Left ventricle myocardium inferior (tissue), 1 donor: ENCODE results near the gene RCN2. TPM values are rescaled to one million over a fixed set of nuclear protein-coding genes. Genes with fewer than 3 reads are reported as not detected.
A peak's percentile ranks its signal among the peaks of the same experiment; 100 is the strongest.

Source experiments
- DNase-seq: peaks from one replicate; pipeline ENCODE4 v3.0.0-alpha.2; 2020
- H3K27ac ChIP-seq: fragments of 200-600 bp; replicated peaks from 2 replicates; pipeline ENCODE4 v1.8.0; 2021
- H3K27me3 ChIP-seq: fragments of 200-600 bp; 2 replicates; pipeline ENCODE4 v1.8.0; 2021; ENCODE audit warnings: low read depth
- H3K36me3 ChIP-seq: fragments of 200-600 bp; 2 replicates; pipeline ENCODE4 v1.8.0; 2021
- H3K4me1 ChIP-seq: fragments of 200-600 bp; 2 replicates; pipeline ENCODE4 v1.8.0; 2021
- H3K4me3 ChIP-seq: fragments of 200-600 bp; 2 replicates; pipeline ENCODE4 v1.8.0; 2021; ENCODE audit warnings: mild to moderate bottlenecking, moderate library complexity
- H3K9me3 ChIP-seq: fragments of 200-600 bp; replicated peaks from 2 replicates; pipeline ENCODE4 v1.8.0; 2021
- CTCF ChIP-seq: fragments of 200-600 bp; IDR thresholded peaks from 2 replicates; pipeline ENCODE4 v1.8.0; 2021; ENCODE audit warnings: antibody characterized with exemption, mild to moderate bottlenecking, borderline replicate concordance
- intact Hi-C: fragments of 100-400 bp; cut with micrococcal nuclease; formaldehyde crosslinking; loops from one replicate; pipeline ENCODE4 v1.11.0; 2022
- total RNA-seq: library from RNA; stranded (reverse); fragmentation: NEBNext Ultra II Directional; extraction: Animal tissue kit (Norgen Biotek cat#: 25700); gene quantifications from one replicate; pipeline ENCODE4 v1.2.1, GENCODE V29; 2021
- donor health status: DM: no; HTN: yes; CAD: no; lungs with severe emphysema.

The RCN2 gene
- total RNA-seq, 1 donor from 2014 or later: 29.8 TPM

GRCh38 chr15:76930831-76931396 lies 635 bp upstream of the RCN2 start:
- intact Hi-C loops: no loop called here
- TF ChIP-seq CTCF: no peak

GRCh38 chr15:76932135-76932966 lies 802 bp downstream of the RCN2 start:
- no peaks in the 10 kb centered on the region for H3K27me3 ChIP-seq
- H3K27ac ChIP-seq: peak overlapping the region; percentile 87
- peak overlapping the region; percentile 82 for H3K4me3 ChIP-seq
- intact Hi-C loops: no loop called here
- no peak for DNase-seq
- no peak for TF ChIP-seq CTCF
- no peaks in the 10 kb centered on the region for H3K9me3 ChIP-seq
- H3K4me1 ChIP-seq: peaks cover 20% of the 10 kb centered on the region
- H3K36me3 ChIP-seq: peaks cover 41% of the 10 kb centered on the region

More at GRCh38 chr15:76930831-76931396, 635 bp upstream of the RCN2 start:
- Histone ChIP-seq H3K27ac (peak overlapping the region; percentile 87), H3K4me1 (peaks cover 20% of the 10 kb centered on the region), H3K27me3 (no peaks in the 10 kb centered on the region), H3K9me3 (no peaks in the 10 kb centered on the region), H3K4me3 (peak overlapping the region; percentile 82), H3K36me3 (peaks cover 27% of the 10 kb centered on the region)
- no peak for DNase-seq

GRCh38 chr15:76935620-76936019 lies 4.1 kb downstream of the RCN2 start:
- no peaks in the 10 kb centered on the region for H3K27me3 ChIP-seq
- H3K27ac ChIP-seq: no peak overlapping the region
- H3K36me3 ChIP-seq: peaks cover 54% of the 10 kb centered on the region
- no peak overlapping the region for H3K4me3 ChIP-seq
- intact Hi-C loops: no loop called here
- H3K4me1 ChIP-seq: peaks cover 20% of the 10 kb centered on the region
- no peaks in the 10 kb centered on the region for H3K9me3 ChIP-seq
- no peak for DNase-seq
- no peak for TF ChIP-seq CTCF

- Histone ChIP-seq H3K36me3 (peaks cover 54% of the 10 kb centered on the region), H3K9me3 (no peaks in the 10 kb centered on the region), H3K27me3 (no peaks in the 10 kb centered on the region), H3K27ac (no peak overlapping the region), H3K4me3 (no peak overlapping the region), H3K4me1 (peaks cover 14% of the 10 kb centered on the region)
- no peak for DNase-seq
- no peak for TF ChIP-seq CTCF
- intact Hi-C loops: no loop called here
These were observed 5.1 kb downstream of the RCN2 start for GRCh38 chr15:76936671-76937070.

- Histone ChIP-seq H3K27me3 (no peaks in the 10 kb centered on the region), H3K9me3 (no peaks in the 10 kb centered on the region), H3K4me1 (no peaks in the 10 kb centered on the region), H3K27ac (no peak overlapping the region), H3K4me3 (no peak overlapping the region), H3K36me3 (peaks cover 44% of the 10 kb centered on the region)
- no peak for TF ChIP-seq CTCF
- no peak for DNase-seq
- intact Hi-C loops: no loop called here
These were observed 7.2 kb downstream of the RCN2 start for GRCh38 chr15:76938752-76939151.
